PC-3 (cell line): ENCODE data around the gene SLAMF8. TPM values are rescaled to one million over a fixed set of nuclear protein-coding genes. Genes with fewer than 3 reads are reported as not detected.
A peak's percentile ranks its signal among the peaks of the same experiment; 100 is the strongest.

Source experiments
- ATAC-seq: fragments of 200-7000 bp; cut with Tn5 transposase; 2 replicates; pipeline ENCODE4 v1.9.1; 2020; ENCODE audit warnings: mild to moderate bottlenecking, moderate library complexity
- BruUV-seq: library from RNA; stranded (reverse); fragments of 400-500 nt; replicated peaks from 2 replicates; lab custom pipeline; 2021; lab: Mats Ljungman, UMichigan
- CTCF ChIA-PET: fragments of 300-600 bp; sonication (Branson Sonifier 250); formaldehyde crosslinking; loops from one replicate; lab custom pipeline; 2022; ENCODE audit warnings: antibody characterized with exemption; lab: Charles Lee
- POLR2A ChIA-PET: fragments of 300-600 bp; sonication (Branson Sonifier 250); formaldehyde crosslinking; loops from one replicate; lab custom pipeline; 2022; ENCODE audit warnings: antibody characterized with exemption; ENCODE audit not compliant: unreplicated experiment; lab: Charles Lee
- DNase-seq: peaks from one replicate; pipeline ENCODE4 v3.0.0-alpha.2; 2015
- H2AFZ ChIP-seq: fragments of 300-600 bp; sonication (generic); 2 replicates; pipeline ENCODE4 v1.6.0; 2016; ENCODE audit warnings: antibody characterized with exemption, low read length
- H3F3A ChIP-seq: fragments of 300-600 bp; sonication (generic); one replicate; pipeline ENCODE4 v1.6.0; 2017; ENCODE audit warnings: antibody characterized with exemption, low read length, control low read depth, mild to moderate bottlenecking; ENCODE audit not compliant: unreplicated experiment
- H3K27ac ChIP-seq: fragments of 300-600 bp; sonication (generic); 2 replicates; pipeline ENCODE4 v1.5.1; 2016; ENCODE audit warnings: mild to moderate bottlenecking, low read length
- H3K27me3 ChIP-seq: fragments of 300-600 bp; sonication (generic); 2 replicates; pipeline ENCODE4 v1.6.1; 2016; ENCODE audit warnings: low read length, mixed read lengths
- H3K36me3 ChIP-seq: fragments of 300-600 bp; sonication (generic); 2 replicates; pipeline ENCODE4 v1.6.1; 2016; ENCODE audit warnings: low read depth, mixed run types, low read length, mixed read lengths
- H3K4me1 ChIP-seq: fragments of 300-600 bp; sonication (generic); 2 replicates; pipeline ENCODE4 v1.5.1; 2016; ENCODE audit warnings: low read length; ENCODE audit not compliant: insufficient read depth
- H3K4me2 ChIP-seq: fragments of 300-600 bp; sonication (generic); 2 replicates; pipeline ENCODE4 v1.6.0; 2016; ENCODE audit warnings: low read length
- H3K4me3 ChIP-seq: fragments of 300-600 bp; sonication (generic); 2 replicates; pipeline ENCODE4 v1.5.1; 2016; ENCODE audit warnings: mild to moderate bottlenecking, low read length, mixed read lengths
- H3K79me2 ChIP-seq: fragments of 300-600 bp; sonication (generic); 2 replicates; pipeline ENCODE4 v1.6.1; 2017; ENCODE audit warnings: low read length, mixed read lengths
- H3K9ac ChIP-seq: fragments of 300-600 bp; sonication (generic); 2 replicates; pipeline ENCODE4 v1.6.0; 2016; ENCODE audit warnings: mild to moderate bottlenecking, low read length
- H3K9me2 ChIP-seq: fragments of 300-600 bp; sonication (generic); replicated peaks from 2 replicates; pipeline ENCODE4 v1.6.1; 2016; ENCODE audit warnings: mixed run types, low read length, mixed read lengths
- H3K9me3 ChIP-seq: fragments of 300-600 bp; sonication (generic); 2 replicates; pipeline ENCODE4 v1.6.1; 2016; ENCODE audit warnings: low read length, mixed read lengths
- H4K20me1 ChIP-seq: fragments of 300-600 bp; sonication (generic); 2 replicates; pipeline ENCODE4 v1.6.1; 2016; ENCODE audit warnings: low read length, mixed read lengths
- CTCF ChIP-seq: fragments of 300-600 bp; sonication (generic); conservative IDR thresholded peaks from 2 replicates; pipeline ENCODE4 v1.5.1; 2017; ENCODE audit warnings: antibody characterized with exemption, low read depth, mild to moderate bottlenecking, low read length
- EZH2 ChIP-seq: fragments of 300-600 bp; sonication (generic); IDR thresholded peaks from one replicate; pipeline ENCODE4 v1.6.1; 2017; ENCODE audit warnings: antibody characterized with exemption, mild to moderate bottlenecking, low read length; ENCODE audit not compliant: unreplicated experiment
- EZH2phosphoT487 ChIP-seq: fragments of 300-600 bp; sonication (generic); IDR thresholded peaks from 2 replicates; pipeline ENCODE4 v1.6.1; 2018; ENCODE audit warnings: mild to moderate bottlenecking, antibody characterized with exemption, low read length, borderline replicate concordance
- intact Hi-C: fragments of 100-400 bp; cut with micrococcal nuclease; formaldehyde crosslinking; loops from 2 replicates; pipeline ENCODE4 v1.9.0; 2023
- total RNA-seq: library from RNA; depleted of rRNA; stranded (reverse); fragments of >200 nt; gene quantifications from 2 replicates; pipeline ENCODE4 v1.2.3, GENCODE V29; 2014

SLAMF8 gene
- total RNA-seq, 1 experiment from 2014 or later, result not detected

GRCh38 chr1:159799446-159799985, 27.2 kb upstream of the SLAMF8 start:
- Histone ChIP-seq H3K9ac (no peak overlapping the region), H3F3A (no peaks in the 10 kb centered on the region), H4K20me1 (no peaks in the 10 kb centered on the region), H3K9me2 (no peaks in the 10 kb centered on the region), H3K4me1 (peaks cover 5% of the 10 kb centered on the region; the same call in 1 of the 2 replicates), H3K4me3 (no peak overlapping the region), H3K36me3 (no peaks in the 10 kb centered on the region), H3K9me3 (no peaks in the 10 kb centered on the region), H3K27me3 (peaks cover 31% of the 10 kb centered on the region), H3K4me2 (no peak overlapping the region), H3K79me2 (no peaks in the 10 kb centered on the region), H3K27ac (no peak overlapping the region), H2AFZ (0 out of 2 replicates have a peak overlapping the region, but pooled peaks have one; percentile 3)
- ChIA-PET CTCF (interaction anchor here (0.6 to 2.9 kb wide), 9 partner anchors 13 to 452 kb away, joined by 3 to 105 read pairs (median 3); partner anchors contain the start of gene DUSP23), POLR2A (no interaction called here)
- TF ChIP-seq EZH2phosphoT487 (no peak), CTCF (no peak), EZH2 (no peak)
- no TSS peak for BruUV-seq
- ATAC-seq (no peak), DNase-seq (no peak)
- intact Hi-C loops, result loop anchor here (1.0 to 2.0 kb wide), 5 partner anchors 17 to 208 kb away; partner anchors contain the start of gene IGSF9

- ATAC-seq (no peak), DNase-seq (peak; percentile 19)
- H3K9me3 ChIP-seq, result no peaks in the 10 kb centered on the region
- H3F3A ChIP-seq, result no peaks in the 10 kb centered on the region
- no peak overlapping the region for H3K9ac ChIP-seq
- TF ChIP-seq EZH2 (no peak), EZH2phosphoT487 (no peak)
- H3K4me3 ChIP-seq, result no peak overlapping the region
- H3K79me2 ChIP-seq, result no peaks in the 10 kb centered on the region
- H3K9me2 ChIP-seq, result no peaks in the 10 kb centered on the region
- H3K27ac ChIP-seq, result no peak overlapping the region
- peaks cover 12% of the 10 kb centered on the region for H3K4me1 ChIP-seq
- ChIA-PET CTCF (interaction anchor here (2.8 to 2.9 kb wide), 2 partner anchors 91 to 207 kb away, joined by 34 to 105 read pairs; no protein-coding TSS in a partner anchor), POLR2A (no interaction called here)
- no peaks in the 10 kb centered on the region for H4K20me1 ChIP-seq
- H3K4me2 ChIP-seq, result no peak overlapping the region
- H3K27me3 ChIP-seq, result peaks cover 23% of the 10 kb centered on the region
- no TSS peak for BruUV-seq
- intact Hi-C loops, result no loop called here
- no peaks in the 10 kb centered on the region for H3K36me3 ChIP-seq
- H2AFZ ChIP-seq, result 0 out of 2 replicates have a peak overlapping the region, but pooled peaks have one; percentile 24
These were observed 26.3 kb upstream of the SLAMF8 start for GRCh38 chr1:159800177-159800930.

GRCh38 chr1:159802111-159802510, 24.6 kb upstream of the SLAMF8 start, which contains the start of gene FCRL6:
Gene FCRL6, plus strand, starts transcription at chr1:159802360. Its CDS starts 65 bp downstream, at chr1:159802425.
- H3K27ac ChIP-seq, result no peak within 1 kb of the TSS
- no peak within 1 kb of the TSS for H3K9ac ChIP-seq
- no peaks in the 10 kb centered on the region for H3K36me3 ChIP-seq
- H3K4me2 ChIP-seq, result no peak within 1 kb of the TSS
- BruUV-seq, result no TSS peak
- no peak within 1 kb of the TSS for H2AFZ ChIP-seq
- no peak for ATAC-seq
- no peaks in the 10 kb centered on the region for H4K20me1 ChIP-seq
- H3K27me3 ChIP-seq, result peaks cover 6% of the 10 kb centered on the region; the same call in 1 of the 2 replicates
- ChIA-PET POLR2A (no interaction called here), CTCF (no interaction called here)
- H3K4me3 ChIP-seq, result no peak within 1 kb of the TSS
- peaks cover 16% of the 10 kb centered on the region for H3K4me1 ChIP-seq
- H3K9me3 ChIP-seq, result no peaks in the 10 kb centered on the region
- no peaks in the 10 kb centered on the region for H3K9me2 ChIP-seq
- intact Hi-C loops, result no loop called here
- TF ChIP-seq EZH2, result no peak
- no peak for TF ChIP-seq EZH2phosphoT487
- TF ChIP-seq CTCF, result no peak
- H3F3A ChIP-seq, result no peaks in the 10 kb centered on the region
- DNase-seq, result no peak
- no peaks in the 10 kb centered on the region for H3K79me2 ChIP-seq
